Heart left ventricle (tissue), 16 donors: ENCODE data around the gene KRT5. TPM values are rescaled to one million over a fixed set of nuclear protein-coding genes. Genes with fewer than 3 reads are reported as not detected.
A peak's percentile ranks its signal among the peaks of the same experiment; 100 is the strongest.

Source experiments
- ATAC-seq, 4 donors: fragments of 200-7000 bp; cut with Tn5 transposase; one replicate each; pipeline ENCODE4 v1.9.1; 2020 to 2022; ENCODE audit warnings: moderate library complexity in 4 of 4, mild to moderate bottlenecking in 3 of 4, moderate number of reproducible peaks in 1 of 4
- DNase-seq, 5 donors: peaks; one replicate each; pipeline ENCODE4 v3.0.0-alpha.2; 2020
- H3K27ac ChIP-seq, 12 donors: fragments of 200-600 bp; sonication (generic) in 4 of 12; one replicate each; pipeline versions ENCODE4 v1.5.0 to v1.8.0; 2016 to 2022; ENCODE audit warnings: mild to moderate bottlenecking in 2 of 12
- H3K27me3 ChIP-seq, 9 donors: fragments of 200-600 bp; sonication (generic) in 2 of 9; one replicate each; pipeline versions ENCODE4 v1.5.1 to v1.8.0; 2016 to 2022; ENCODE audit warnings: mild to moderate bottlenecking in 3 of 9
- H3K36me3 ChIP-seq, 9 donors: fragments of 200-600 bp; sonication (generic) in 2 of 9; one replicate each; pipeline versions ENCODE4 v1.5.0 to v1.8.0; 2018 to 2022; ENCODE audit warnings: mild to moderate bottlenecking in 2 of 9
- H3K4me1 ChIP-seq, 12 donors: fragments of 200-600 bp; sonication (generic) in 4 of 12; one replicate each; pipeline versions ENCODE4 v1.5.0 to v1.8.0; 2016 to 2022; ENCODE audit warnings: mild to moderate bottlenecking in 3 of 12
- H3K4me3 ChIP-seq, 12 donors: fragments of 200-600 bp; sonication (generic) in 4 of 12; one replicate each; pipeline versions ENCODE4 v1.5.0 to v1.8.0; 2017 to 2022; ENCODE audit warnings: mild to moderate bottlenecking in 9 of 12, moderate library complexity in 4 of 12
- H3K9me3 ChIP-seq, 12 donors: fragments of 200-600 bp; sonication (generic) in 4 of 12; one replicate each; pipeline versions ENCODE4 v1.5.0 to v1.8.0; 2016 to 2022; ENCODE audit warnings: mild to moderate bottlenecking in 1 of 12
- CTCF ChIP-seq, 12 donors: fragments of 200-600 bp; sonication (generic) in 4 of 12; IDR thresholded peaks; one replicate each; pipeline versions ENCODE4 v1.5.0 to v1.8.0; 2018 to 2022; ENCODE audit warnings: antibody characterized with exemption in 12 of 12, mild to moderate bottlenecking in 5 of 12
- POLR2A ChIP-seq, 2 donors: fragments of 450-650 bp; IDR thresholded peaks; one replicate each; pipeline ENCODE4 v1.6.1; 2017; ENCODE audit warnings: antibody characterized with exemption in 2 of 2, mild to moderate bottlenecking in 2 of 2, moderate library complexity in 2 of 2
- WGBS, 4 donors: extraction: QIAGEN DNeasy Blood & Tissue Kit in 2 of 4; methylation state at CpG; one replicate each; pipeline versions ENCODE4 v1.1.5 to v1.1.7; 2013 to 2018; 5-methylcytosine and 5-hydroxymethylcytosine counted together
- intact Hi-C, 10 donors: fragments of 100-400 bp; cut with DNase I; formaldehyde crosslinking; loops; one replicate each; pipeline versions ENCODE4 v1.11.1 to v1.14.2; 2022
- polyA plus RNA-seq, 2 donors: library from polyadenylated mRNA; stranded (reverse); fragments of 200-250 nt; gene quantifications; one replicate each; pipeline ENCODE4 v1.2.3, GENCODE V29; 2013
- total RNA-seq, 9 donors: library from RNA; depleted of rRNA in 2 of 9; stranded (reverse); fragments of >200 nt in 2 of 9; fragmentation: NEBNext Ultra II Directional in 3 of 9; extraction: Animal tissue kit (Norgen Biotek cat#: 25700) in 3 of 9; gene quantifications; one replicate each; pipeline versions ENCODE4 v1.1.0 to v1.2.4, GENCODE V29; 2016 to 2023
- donor health status: ischemic (EF 13 %, LVEDD 7.1; RV severe dilation, severe dysfunction).
- donor health status: healthy with polysubstance abuse.
- donor health status: DM: no; HTN: yes; CAD: no.
- donor health status: DM: no; HTN: no; CAD: no.
- donor health status: ischemic (EF 25% LVEDD 6.9; RV normal size, moderate dysfunction).
- donor health status: ischemic (EF 25% LVEDD 5.7; RV mildly dilated, moderate dysfunction).
- donor health status: healthy.
- donor health status: DM: yes; HTN: yes; CAD: no.
- donor health status: ischemic (EF 35%, LVEDD 5.7; RV mildly dilated, moderate dysfunction).
- donor health status: nonischemic (EF 11% LVEDD 7.7; RV severe dilation, severe dysfunction).
- donor health status: DM: yes; HTN: yes; CAD: no.
- donor health status: PGD.
- donor health status: ischemic (EF 29% LVEDD 5.4; RV normal size, mild dysfunction).
- donor health status: nonischemic (EF 23%, LVEDD 6.1; RV moderate dilation, normal function).

Gene KRT5
- total and polyA plus RNA-seq, 11 donors = 0.40 to 3.4 TPM; not detected in 9

- H3K27ac ChIP-seq = no peak overlapping the region
- peaks cover 0 to 25% (median 5%) of the 10 kb centered on the region in 12 donors for H3K4me1 ChIP-seq
- WGBS, 4 donors = 86 to 93% (median 89%) methylated on average over 7 of the region's 7 CpGs
- H3K36me3 ChIP-seq = no peaks in the 10 kb centered on the region
- peaks cover 0 to 7% (median 0%) of the 10 kb centered on the region in 9 donors for H3K27me3 ChIP-seq
- H3K9me3 ChIP-seq = peaks cover 0 to 7% (median 0%) of the 10 kb centered on the region in 12 donors
- no peak overlapping the region for H3K4me3 ChIP-seq
- DNase-seq (no peak), ATAC-seq (no peak)
- TF ChIP-seq CTCF (IDR thresholded peaks at IDR 0.05) (no peak), POLR2A (IDR thresholded peaks at IDR 0.05) (no peak)
- intact Hi-C loops = loop anchor here in 1 of 10 donors (10.0 kb wide), 1 partner anchor 83 kb away; no protein-coding TSS in a partner anchor
Measured at GRCh38 chr12:52497975-52498374, 22.2 kb downstream of the KRT5 start.

- 40 to 71% (median 57%) methylated on average over 4 of the region's 4 CpGs for WGBS, 4 donors
- ATAC-seq (peak in 2 of 4 donors; percentile 49 to 60), DNase-seq (peak in 1 of 5 donors; percentile 45)
- intact Hi-C loops = loop anchor here in 1 of 10 donors (10.0 kb wide), 1 partner anchor 82 kb away; no protein-coding TSS in a partner anchor
- no peaks in the 10 kb centered on the region for H3K9me3 ChIP-seq
- TF ChIP-seq CTCF (IDR thresholded peaks at IDR 0.05) (no peak), POLR2A (IDR thresholded peaks at IDR 0.05) (no peak)
- peaks cover 0 to 12% (median 0%) of the 10 kb centered on the region in 9 donors for H3K27me3 ChIP-seq
- H3K4me1 ChIP-seq = peaks cover 0 to 25% (median 5%) of the 10 kb centered on the region in 12 donors
- peak overlapping the region in 2 of 12 donors; percentile 26 to 66 for H3K27ac ChIP-seq
- no peak overlapping the region for H3K4me3 ChIP-seq
- H3K36me3 ChIP-seq = no peaks in the 10 kb centered on the region
Measured at GRCh38 chr12:52496590-52497071, 23.6 kb downstream of the KRT5 start.

GRCh38 chr12:52496054-52496453, 24.1 kb downstream of the KRT5 start:
- intact Hi-C loops = loop anchor here in 1 of 10 donors (10.0 kb wide), 1 partner anchor 81 kb away; no protein-coding TSS in a partner anchor
- Histone ChIP-seq H3K27ac (peak overlapping the region in 2 of 12 donors; percentile 26 to 66), H3K27me3 (peaks cover 0 to 16% (median 0%) of the 10 kb centered on the region in 9 donors), H3K9me3 (no peaks in the 10 kb centered on the region), H3K4me1 (peaks cover 0 to 25% (median 5%) of the 10 kb centered on the region in 12 donors), H3K4me3 (no peak overlapping the region), H3K36me3 (no peaks in the 10 kb centered on the region)
- TF ChIP-seq CTCF (IDR thresholded peaks at IDR 0.05) (no peak), POLR2A (IDR thresholded peaks at IDR 0.05) (no peak)
- DNase-seq (no peak), ATAC-seq (peak in 2 of 4 donors; percentile 21 to 24)
- WGBS, 4 donors = 43 to 69% (median 55%) methylated on average over 2 of the region's 2 CpGs

- DNase-seq = no peak
Measured at GRCh38 chr12:52495389-52495788, 24.8 kb downstream of the KRT5 start.

More at GRCh38 chr12:52495389-52495788, 24.8 kb downstream of the KRT5 start:
- 48 to 59% (median 50%) methylated on average over 3 of the region's 3 CpGs for WGBS, 4 donors
- Histone ChIP-seq H3K4me1 (peaks cover 0 to 25% (median 5%) of the 10 kb centered on the region in 12 donors), H3K27me3 (peaks cover 0 to 16% (median 0%) of the 10 kb centered on the region in 9 donors), H3K4me3 (no peak overlapping the region), H3K36me3 (no peaks in the 10 kb centered on the region), H3K27ac (peak overlapping the region in 2 of 12 donors; percentile 11 to 66), H3K9me3 (no peaks in the 10 kb centered on the region)
- TF ChIP-seq POLR2A (IDR thresholded peaks at IDR 0.05) = no peak
- no peak for TF ChIP-seq CTCF (IDR thresholded peaks at IDR 0.05)
- ATAC-seq = no peak
- intact Hi-C loops = loop anchor here in 1 of 10 donors (10.0 kb wide), 1 partner anchor 81 kb away; no protein-coding TSS in a partner anchor
